GM21576 (cell line): Measurements from ENCODE around the gene IFNLR1.
"Not testable (repeated sequence)": the region's sequence is repeated elsewhere in the genome, so short reads cannot be mapped to it uniquely, and the experiment has no call there.

Source experiments
- ATAC-seq: cut with Tn5 transposase; IDR thresholded peaks from one replicate; pipeline ENCODE4 v1.9.1; 2021; ENCODE audit warnings: mild to moderate bottlenecking, moderate library complexity; ENCODE audit not compliant: unreplicated experiment

IFNLR1 gene

DNA sequence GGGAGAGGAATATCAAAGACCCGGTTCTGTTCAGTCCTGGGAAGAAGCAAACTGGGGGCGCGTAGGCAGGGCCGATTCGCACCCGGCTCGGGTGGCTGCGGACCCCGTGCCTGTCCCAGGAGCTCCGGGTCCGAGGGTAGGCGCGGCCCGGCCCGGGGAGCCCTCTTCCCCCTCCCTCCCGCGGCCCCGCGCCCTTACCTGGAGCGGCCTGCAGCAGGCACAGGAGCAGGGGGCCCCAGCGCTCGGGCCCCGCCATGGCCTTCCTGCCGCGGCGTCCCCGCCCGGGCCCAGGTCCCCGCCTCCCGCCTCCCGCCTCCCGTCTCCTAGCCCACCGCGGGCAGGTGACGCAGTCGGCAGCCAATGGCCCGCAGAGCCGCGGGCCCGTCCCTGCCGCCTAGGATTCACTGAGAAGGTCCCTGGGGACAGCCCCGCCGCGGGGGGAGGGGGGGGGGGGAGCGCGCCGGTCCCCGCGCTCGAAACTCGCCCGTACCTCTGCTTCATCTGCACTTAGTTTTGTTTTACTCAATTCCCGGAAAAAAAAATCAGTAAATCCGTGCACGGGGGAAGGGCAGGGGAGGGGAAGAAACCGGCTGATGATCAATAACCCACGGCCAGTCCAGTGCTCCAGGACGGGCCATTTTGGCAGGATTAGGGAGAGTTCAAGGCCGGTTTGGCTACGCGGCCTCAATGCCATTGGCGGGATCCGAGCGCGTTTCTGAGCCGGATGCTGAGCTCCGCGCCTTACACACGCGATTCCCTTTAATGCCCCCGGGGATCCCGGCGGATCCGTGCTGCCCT lies at the start of gene IFNLR1:
Gene IFNLR1 (minus strand): TSS at position 297 of the 798 bp plus-strand sequence. CDS start 41 bp downstream, at position 256.
- no peak for ATAC-seq

- ATAC-seq, result peak; percentile 70
These were observed 49.1 kb upstream of the IFNLR1 start for GRCh38 chr1:24235921-24236788.

GRCh38 chr1:24233684-24234600 lies 46.9 kb upstream of the IFNLR1 start:
- ATAC-seq, result no peak

- ATAC-seq, result no peak
These were observed 44.6 kb upstream of the IFNLR1 start for GRCh38 chr1:24231701-24232100.

GRCh38 chr1:24228311-24228710 lies 41.2 kb upstream of the IFNLR1 start:
- no peak for ATAC-seq

GRCh38 chr1:24226749-24227148 lies 39.7 kb upstream of the IFNLR1 start:
- no peak for ATAC-seq

DNA sequence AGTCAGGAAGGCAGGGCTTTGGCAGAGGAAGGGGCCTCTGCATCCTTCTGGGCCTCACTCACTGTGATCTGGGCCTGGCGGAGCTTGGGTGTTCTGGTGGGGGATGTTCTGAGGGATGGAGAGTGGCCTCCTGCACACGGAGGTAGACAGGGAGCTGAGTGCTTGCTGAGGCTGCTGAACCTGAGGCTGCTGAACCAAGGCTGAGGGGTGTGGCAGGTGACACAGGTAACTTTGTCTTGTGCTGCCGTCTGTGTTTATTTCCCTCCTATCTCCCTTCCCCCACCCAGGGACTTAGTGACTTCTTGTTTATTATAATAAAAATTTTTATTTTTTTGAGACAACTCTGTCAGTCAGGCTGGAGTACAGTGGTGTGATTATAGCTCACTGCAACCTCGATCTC lies 37.7 kb upstream of the IFNLR1 start:
- no peak for ATAC-seq

- no peak for ATAC-seq
These were observed 37.0 kb upstream of the IFNLR1 start for GRCh38 chr1:24224086-24224485.

DNA sequence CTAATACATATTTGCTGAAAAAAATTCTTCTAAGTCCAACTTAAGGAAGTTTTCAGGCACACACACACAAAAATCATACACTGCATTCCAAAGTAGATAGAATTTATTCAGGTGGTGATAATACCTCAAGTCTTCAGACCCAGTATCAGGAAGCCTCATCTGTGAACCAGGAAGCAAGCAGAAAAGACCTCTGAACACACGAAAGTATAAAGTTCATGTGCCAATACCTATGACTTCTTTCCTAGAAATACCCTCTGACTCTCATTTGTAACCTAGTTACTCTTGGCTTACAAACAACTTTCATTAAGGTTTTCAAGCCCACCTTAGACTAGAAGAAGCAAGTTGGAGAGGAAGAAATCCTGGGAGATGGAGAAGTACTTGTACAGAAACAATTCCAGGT lies 35.7 kb upstream of the IFNLR1 start:
- no peak for ATAC-seq

DNA sequence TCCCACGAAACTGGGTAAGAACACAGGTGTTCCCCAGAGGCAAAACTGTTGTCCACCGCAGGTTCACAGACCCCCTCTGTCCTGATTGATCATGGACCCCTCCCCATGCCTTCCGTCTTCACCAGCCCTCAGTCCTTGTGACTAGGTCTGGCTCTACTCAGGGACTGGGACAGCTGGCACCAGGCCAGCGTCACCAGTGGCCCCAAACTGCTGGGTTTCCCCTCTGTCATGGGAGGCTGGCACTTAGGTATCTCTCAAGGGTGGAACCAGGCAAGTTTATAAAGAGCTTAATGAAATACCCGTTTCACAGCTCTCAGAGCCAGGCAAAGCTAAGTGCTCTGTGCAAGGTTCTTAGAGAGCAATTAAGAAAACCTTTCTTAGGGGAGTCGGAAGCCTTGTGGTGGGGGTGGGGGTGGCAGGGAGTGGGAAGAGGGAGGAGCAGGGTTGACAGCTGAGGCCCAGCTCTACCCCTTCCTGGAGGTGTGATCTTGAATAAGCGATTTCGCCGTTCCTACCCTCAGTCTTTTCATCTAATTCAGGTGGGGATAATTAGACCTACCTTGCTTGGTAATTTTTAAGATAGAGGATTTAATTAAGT lies 35.0 kb upstream of the IFNLR1 start:
- no peak for ATAC-seq

GRCh38 chr1:24221246-24221645 lies 34.2 kb upstream of the IFNLR1 start:
- ATAC-seq, result no peak

- ATAC-seq, result no peak
These were observed 29.4 kb upstream of the IFNLR1 start for GRCh38 chr1:24216276-24217074.

- no peak for ATAC-seq
These were observed 28.2 kb upstream of the IFNLR1 start for GRCh38 chr1:24215226-24215814.

- no peak for ATAC-seq
These were observed 25.3 kb upstream of the IFNLR1 start for GRCh38 chr1:24212376-24212775.

DNA sequence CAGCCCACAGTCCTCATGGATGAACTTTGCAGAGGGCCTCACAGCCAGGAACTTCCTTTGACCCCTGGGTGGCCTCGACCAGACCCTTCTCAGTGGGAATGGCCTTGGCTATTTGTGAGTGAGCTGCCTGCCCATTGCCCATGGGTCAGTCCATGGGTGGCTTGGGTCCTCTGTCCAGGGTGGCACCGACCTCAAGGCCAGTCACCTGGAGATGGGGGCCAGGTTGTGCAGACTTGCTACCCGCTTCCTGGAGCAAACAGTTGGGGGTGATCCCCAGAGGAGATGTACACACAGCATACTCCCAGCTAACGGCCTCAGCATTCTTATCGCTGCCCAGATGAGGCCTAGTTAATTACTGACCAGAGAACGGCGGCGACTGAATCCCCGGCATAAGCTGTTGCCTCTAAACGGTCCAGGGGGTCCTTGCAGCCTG lies 23.1 kb upstream of the IFNLR1 start:
- no peak for ATAC-seq

GRCh38 chr1:24209097-24209496 lies 22.0 kb upstream of the IFNLR1 start:
- no peak for ATAC-seq

- no peak for ATAC-seq
These were observed 20.6 kb upstream of the IFNLR1 start for GRCh38 chr1:24207709-24208108.

DNA sequence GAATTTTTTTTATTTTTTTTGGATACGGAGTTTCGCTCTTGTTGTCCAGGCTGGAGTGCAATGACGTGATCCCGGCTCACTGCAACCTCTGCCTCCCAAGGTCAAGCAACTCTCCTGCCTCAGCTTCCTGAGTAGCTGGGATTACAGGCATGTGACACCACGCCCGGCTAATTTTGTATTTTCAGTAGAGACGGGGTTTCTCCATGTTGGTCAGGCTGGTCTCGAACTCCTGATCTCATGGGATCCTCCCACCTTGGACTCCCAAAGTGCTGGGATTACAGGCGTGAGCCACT lies 20.3 kb upstream of the IFNLR1 start:
- ATAC-seq, result not testable (repeated sequence)
